IMR-90 (cell line): ENCODE measurements around the gene SYPL2.

Source experiments
- BHLHE40 ChIP-seq: fragments of 150-350 bp; IDR thresholded peaks from 2 replicates; pipeline ENCODE4 v1.6.1; 2016; ENCODE audit warnings: mild to moderate bottlenecking, low read depth, low read length
- CEBPB ChIP-seq: IDR thresholded peaks from 2 replicates; pipeline ENCODE4 v1.6.1; 2012; ENCODE audit warnings: low read depth, low read length, improper control_type of control experiment
- CHD1 ChIP-seq: IDR thresholded peaks from 2 replicates; pipeline ENCODE4 v1.6.1; 2012; ENCODE audit warnings: low read depth, low read length, improper control_type of control experiment
- CTCF ChIP-seq: conservative IDR thresholded peaks from 2 replicates; pipeline ENCODE4 v1.5.1; 2012; ENCODE audit warnings: mild to moderate bottlenecking, low read depth, low read length, improper control_type of control experiment
- MAFK ChIP-seq: IDR thresholded peaks from 2 replicates; pipeline ENCODE4 v1.6.1; 2012; ENCODE audit warnings: low read depth, low read length, improper control_type of control experiment
- MAZ ChIP-seq: IDR thresholded peaks from 2 replicates; pipeline ENCODE4 v1.6.1; 2012; ENCODE audit warnings: low read depth, mild to moderate bottlenecking, low read length, improper control_type of control experiment, moderate library complexity, borderline replicate concordance
- MXI1 ChIP-seq: IDR thresholded peaks from 2 replicates; pipeline ENCODE4 v1.6.1; 2012; ENCODE audit warnings: low read depth, mild to moderate bottlenecking, low read length, moderate library complexity, borderline replicate concordance
- POLR2A ChIP-seq: IDR thresholded peaks from 2 replicates; pipeline ENCODE4 v1.6.1; 2012; ENCODE audit warnings: mild to moderate bottlenecking, low read depth, low read length
- RAD21 ChIP-seq: IDR thresholded peaks from 2 replicates; pipeline ENCODE4 v1.6.1; 2012; ENCODE audit warnings: low read length, improper control_type of control experiment
- RCOR1 ChIP-seq: IDR thresholded peaks from 2 replicates; pipeline ENCODE4 v1.6.1; 2012; ENCODE audit warnings: mild to moderate bottlenecking, low read length, improper control_type of control experiment; ENCODE audit not compliant: insufficient replicate concordance
- RFX5 ChIP-seq: IDR thresholded peaks from 2 replicates; pipeline ENCODE4 v1.8.0; 2012; ENCODE audit warnings: low read depth, mild to moderate bottlenecking, low read length, moderate library complexity
- SMC3 ChIP-seq: fragments of 150-350 bp; IDR thresholded peaks from 2 replicates; pipeline ENCODE4 v1.6.1; 2016; ENCODE audit warnings: low read depth, mild to moderate bottlenecking, antibody characterized with exemption, low read length, moderate library complexity
- TF ChIP-seq, protein P1 (sequence below): fragments of 150-350 bp; IDR thresholded peaks from 2 replicates; pipeline ENCODE4 v1.6.1; 2017; ENCODE audit warnings: mild to moderate bottlenecking, antibody characterized with exemption, low read length, low read depth
- TF ChIP-seq, protein P2 (sequence below): fragments of 150-350 bp; IDR thresholded peaks from 2 replicates; pipeline ENCODE4 v1.6.1; 2016; ENCODE audit warnings: low read depth, mild to moderate bottlenecking, low read length, moderate library complexity, borderline replicate concordance

DNA sequence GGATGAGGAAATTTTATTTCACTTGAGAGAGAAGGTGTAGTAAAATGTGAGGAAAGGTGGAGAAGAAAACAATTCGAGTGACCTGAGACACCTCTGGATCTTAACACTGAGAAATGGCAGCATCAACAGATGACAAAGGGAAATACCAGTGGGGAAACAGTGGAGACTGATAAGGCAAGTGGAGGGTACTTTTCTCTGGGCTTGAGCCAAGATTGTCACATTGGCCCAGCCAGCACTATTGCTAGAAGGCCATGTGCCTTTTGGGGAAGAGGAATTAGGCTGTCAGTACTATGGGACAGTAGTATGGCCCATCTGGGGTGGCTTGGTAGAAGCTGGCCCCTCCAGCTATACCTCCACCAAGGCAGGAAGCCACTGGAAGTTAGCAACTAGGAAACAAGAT lies 8.4 kb downstream of the SYPL2 start:
- TF ChIP-seq CTCF (no peak), RFX5 (no peak), SMC3 (no peak), MXI1 (no peak), RCOR1 (no peak), CEBPB (no peak), POLR2A (no peak), RAD21 (no peak), BHLHE40 (no peak), MAFK (no peak), MAZ (no peak), CHD1 (no peak)
- TF ChIP-seq, protein P1, sequence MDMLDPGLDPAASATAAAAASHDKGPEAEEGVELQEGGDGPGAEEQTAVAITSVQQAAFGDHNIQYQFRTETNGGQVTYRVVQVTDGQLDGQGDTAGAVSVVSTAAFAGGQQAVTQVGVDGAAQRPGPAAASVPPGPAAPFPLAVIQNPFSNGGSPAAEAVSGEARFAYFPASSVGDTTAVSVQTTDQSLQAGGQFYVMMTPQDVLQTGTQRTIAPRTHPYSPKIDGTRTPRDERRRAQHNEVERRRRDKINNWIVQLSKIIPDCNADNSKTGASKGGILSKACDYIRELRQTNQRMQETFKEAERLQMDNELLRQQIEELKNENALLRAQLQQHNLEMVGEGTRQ, result no peak
- TF ChIP-seq, protein P2, sequence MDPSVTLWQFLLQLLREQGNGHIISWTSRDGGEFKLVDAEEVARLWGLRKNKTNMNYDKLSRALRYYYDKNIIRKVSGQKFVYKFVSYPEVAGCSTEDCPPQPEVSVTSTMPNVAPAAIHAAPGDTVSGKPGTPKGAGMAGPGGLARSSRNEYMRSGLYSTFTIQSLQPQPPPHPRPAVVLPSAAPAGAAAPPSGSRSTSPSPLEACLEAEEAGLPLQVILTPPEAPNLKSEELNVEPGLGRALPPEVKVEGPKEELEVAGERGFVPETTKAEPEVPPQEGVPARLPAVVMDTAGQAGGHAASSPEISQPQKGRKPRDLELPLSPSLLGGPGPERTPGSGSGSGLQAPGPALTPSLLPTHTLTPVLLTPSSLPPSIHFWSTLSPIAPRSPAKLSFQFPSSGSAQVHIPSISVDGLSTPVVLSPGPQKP, result no peak
